Measurements from ENCODE around the gene SP110. TPM values are rescaled to one million over a fixed set of nuclear protein-coding genes. Genes with fewer than 3 reads are reported as not detected.

SP110 gene
- total and polyA plus RNA-seq, 2 of the 8 experiments (the other 6 are each of a cell fraction or from before 2014, with no cell fraction given), result 3.1 to 7.1 TPM

DNA sequence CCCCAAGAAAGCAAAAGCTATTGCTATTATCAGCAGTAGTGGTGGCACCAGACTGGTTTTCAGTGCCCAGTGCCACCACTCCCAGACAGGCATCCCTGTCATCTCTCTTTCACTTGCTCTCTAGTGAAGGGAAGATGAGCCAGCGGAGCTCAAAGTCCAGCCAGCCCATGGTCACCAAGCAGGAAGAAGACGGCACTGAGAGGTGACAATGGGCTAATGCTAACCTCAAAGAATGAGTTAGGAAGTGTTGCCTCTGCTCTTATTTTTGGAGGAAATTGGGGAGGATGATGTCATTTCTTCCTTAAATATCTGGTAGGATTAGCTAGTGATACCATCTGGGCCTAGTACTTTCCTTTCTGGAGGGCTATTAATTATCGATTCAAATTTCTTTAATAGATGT, 7.4 kb upstream of the SP110 start (continued):
- TF ChIP-seq, protein P1, sequence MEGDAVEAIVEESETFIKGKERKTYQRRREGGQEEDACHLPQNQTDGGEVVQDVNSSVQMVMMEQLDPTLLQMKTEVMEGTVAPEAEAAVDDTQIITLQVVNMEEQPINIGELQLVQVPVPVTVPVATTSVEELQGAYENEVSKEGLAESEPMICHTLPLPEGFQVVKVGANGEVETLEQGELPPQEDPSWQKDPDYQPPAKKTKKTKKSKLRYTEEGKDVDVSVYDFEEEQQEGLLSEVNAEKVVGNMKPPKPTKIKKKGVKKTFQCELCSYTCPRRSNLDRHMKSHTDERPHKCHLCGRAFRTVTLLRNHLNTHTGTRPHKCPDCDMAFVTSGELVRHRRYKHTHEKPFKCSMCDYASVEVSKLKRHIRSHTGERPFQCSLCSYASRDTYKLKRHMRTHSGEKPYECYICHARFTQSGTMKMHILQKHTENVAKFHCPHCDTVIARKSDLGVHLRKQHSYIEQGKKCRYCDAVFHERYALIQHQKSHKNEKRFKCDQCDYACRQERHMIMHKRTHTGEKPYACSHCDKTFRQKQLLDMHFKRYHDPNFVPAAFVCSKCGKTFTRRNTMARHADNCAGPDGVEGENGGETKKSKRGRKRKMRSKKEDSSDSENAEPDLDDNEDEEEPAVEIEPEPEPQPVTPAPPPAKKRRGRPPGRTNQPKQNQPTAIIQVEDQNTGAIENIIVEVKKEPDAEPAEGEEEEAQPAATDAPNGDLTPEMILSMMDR (IDR thresholded peaks at IDR 0.05; ENCODE audit: control extremely low read depth in 1 of 3, insufficient read depth in 1 of 3, low read depth in 1 of 3, low read length in 3 of 3), result no peak
- TF ChIP-seq TBP (IDR thresholded peaks at IDR 0.05; ENCODE audit: low read depth, low read length) (no peak), RXRA (IDR thresholded peaks at IDR 0.05; ENCODE audit: insufficient read depth, low read depth, low read length) (no peak), TEAD4 (IDR thresholded peaks at IDR 0.05; ENCODE audit: low read depth, low read length) (no peak), POLR2AphosphoS5 (IDR thresholded peaks at IDR 0.05; ENCODE audit: low read depth, low read length) (no peak), SIRT6 (IDR thresholded peaks at IDR 0.05; ENCODE audit: low read length) (no peak), EGR1 (IDR thresholded peaks at IDR 0.05; ENCODE audit: borderline replicate concordance, low read depth, low read length) (no peak), BACH1 (IDR thresholded peaks at IDR 0.05; ENCODE audit: low read length) (no peak)
